Skeletal muscle cell (primary cell): ENCODE results near the gene MRRF.
"Not testable (repeated sequence)": the region's sequence is repeated elsewhere in the genome, so short reads cannot be mapped to it uniquely, and the experiment has no call there.

ENCODE experiments used
- DNase-seq: peaks from one replicate; pipeline ENCODE4 v3.0.0-alpha.2; 2010; ENCODE audit warnings: low read depth
- H3K4me3 ChIP-seq: 2 replicates; pipeline ENCODE4 v1.5.1; 2011; ENCODE audit warnings: low read depth, mild to moderate bottlenecking, control low read depth, low read length, moderate library complexity

MRRF gene

DNA sequence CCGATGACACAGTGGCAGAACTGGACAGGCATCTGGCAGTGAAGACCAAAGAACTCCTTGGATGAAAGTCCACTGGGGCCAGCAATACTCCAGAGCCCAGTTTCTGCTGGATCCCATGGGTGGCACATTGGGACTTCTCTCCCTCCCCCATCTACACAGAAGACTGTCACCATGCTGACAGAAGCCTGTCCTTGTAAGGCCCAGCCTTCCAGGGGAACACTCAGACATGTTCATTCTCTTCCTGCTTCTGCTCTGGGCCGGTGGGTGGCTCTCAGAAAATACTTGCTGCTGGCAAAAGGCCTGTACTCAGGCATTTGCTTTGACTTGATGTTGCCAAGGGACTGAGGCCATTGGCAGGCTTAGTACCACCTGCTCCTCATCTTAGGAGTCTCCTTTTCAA is 57.9 kb downstream of the MRRF start:
- no peak for DNase-seq
- no peak overlapping the region for H3K4me3 ChIP-seq

DNA sequence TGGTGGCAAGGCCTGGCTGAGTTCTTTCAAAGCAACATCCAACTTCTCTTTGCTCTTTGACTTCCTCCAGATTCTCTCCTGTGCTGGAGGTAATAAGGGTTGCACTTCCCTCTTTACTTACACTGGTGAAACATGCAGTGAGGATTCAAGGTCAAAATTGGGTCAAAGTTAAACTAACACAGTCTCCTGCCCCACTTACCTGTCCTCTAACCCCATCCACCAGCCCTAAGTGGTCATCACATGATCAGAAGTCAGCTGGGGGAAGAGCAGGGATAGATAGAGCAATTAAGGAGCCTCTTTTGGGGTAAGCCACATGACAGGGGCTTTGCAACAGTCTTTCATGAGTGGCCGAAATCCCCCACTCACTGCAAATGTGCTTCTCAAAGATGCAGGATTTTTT is 60.0 kb downstream of the MRRF start:
- DNase-seq, H3K4me3 ChIP-seq: not testable (repeated sequence)

DNA sequence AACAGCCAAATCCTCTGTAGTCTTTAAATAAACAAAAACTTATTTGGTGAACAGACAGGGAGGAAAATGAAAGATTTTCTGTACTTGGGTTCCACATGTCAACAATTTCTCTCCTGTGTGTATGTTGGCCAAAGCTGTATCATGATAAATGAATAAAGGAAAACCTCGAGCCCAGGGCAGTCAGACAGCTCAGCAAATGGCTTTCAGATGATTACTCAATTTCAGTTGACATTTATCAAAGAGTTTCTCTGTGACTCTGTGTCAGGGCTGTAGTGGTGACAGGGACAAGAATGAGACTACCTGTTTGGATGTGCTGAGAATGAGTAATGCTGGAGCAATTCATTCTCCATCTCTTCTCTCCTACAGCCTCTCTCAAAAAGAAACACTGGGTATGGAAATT is 60.4 kb downstream of the MRRF start:
- no peak for DNase-seq
- H3K4me3 ChIP-seq, result no peak overlapping the region

DNA sequence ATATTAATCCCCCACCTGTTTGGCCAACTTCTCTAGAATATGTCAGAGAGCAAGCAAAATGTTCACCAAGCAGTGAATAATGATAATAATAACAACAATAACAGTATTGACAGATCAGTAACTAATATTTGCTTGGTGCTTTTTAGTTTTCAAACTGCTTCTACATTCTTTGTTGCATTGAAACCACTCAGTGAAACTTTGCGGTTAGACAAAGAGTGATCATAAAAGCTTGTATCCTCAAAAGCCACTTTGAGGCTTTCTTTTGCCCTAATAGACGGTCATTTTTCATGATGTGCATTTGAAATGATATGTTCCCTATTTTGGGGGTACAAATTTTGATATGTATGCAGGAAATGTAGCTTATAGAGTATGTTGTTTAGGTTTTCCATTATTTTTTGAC is 62.5 kb downstream of the MRRF start:
- no peak for DNase-seq
- H3K4me3 ChIP-seq, result no peak overlapping the region

DNA sequence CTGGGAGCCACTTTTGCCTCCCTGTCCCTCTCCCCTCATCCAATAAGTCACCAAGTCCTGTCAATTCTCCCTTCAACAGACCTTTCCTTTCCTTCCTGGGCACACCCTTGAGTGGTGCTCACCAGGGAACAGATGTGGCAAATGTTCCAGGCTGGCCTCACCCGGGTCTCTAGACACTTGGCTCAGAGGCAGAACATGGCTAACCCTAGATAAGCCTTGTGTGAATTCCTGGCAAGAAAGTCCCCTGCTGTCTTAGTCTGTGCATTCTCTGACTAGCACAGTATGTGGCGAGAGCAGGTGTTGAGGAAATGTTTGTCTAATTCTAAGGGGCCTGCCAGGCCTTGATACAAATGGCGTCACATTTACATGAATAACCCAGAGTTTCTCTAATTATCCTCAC is 64.9 kb downstream of the MRRF start:
- no peak overlapping the region for H3K4me3 ChIP-seq
- DNase-seq, result no peak

DNA sequence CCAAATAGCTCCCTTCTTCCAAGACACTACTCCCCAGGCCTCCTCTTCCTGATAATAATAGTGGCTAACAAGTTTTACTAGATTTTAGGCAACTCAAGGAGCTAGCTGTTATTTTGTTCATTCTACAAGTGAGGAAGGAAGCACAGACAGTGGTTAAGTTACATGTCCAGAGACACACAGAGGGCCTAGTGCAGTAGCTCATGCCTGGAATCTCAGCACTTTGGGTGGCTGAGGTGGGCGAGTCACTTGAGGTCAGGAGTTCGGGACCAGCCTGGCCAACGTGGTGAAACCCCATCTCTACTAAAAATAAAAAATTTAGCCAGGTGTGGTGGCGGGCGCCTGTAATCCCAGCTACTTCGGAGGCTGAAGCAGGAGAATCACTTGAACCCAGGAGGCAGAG is 65.8 kb downstream of the MRRF start:
- H3K4me3 ChIP-seq, DNase-seq: not testable (repeated sequence)

DNA sequence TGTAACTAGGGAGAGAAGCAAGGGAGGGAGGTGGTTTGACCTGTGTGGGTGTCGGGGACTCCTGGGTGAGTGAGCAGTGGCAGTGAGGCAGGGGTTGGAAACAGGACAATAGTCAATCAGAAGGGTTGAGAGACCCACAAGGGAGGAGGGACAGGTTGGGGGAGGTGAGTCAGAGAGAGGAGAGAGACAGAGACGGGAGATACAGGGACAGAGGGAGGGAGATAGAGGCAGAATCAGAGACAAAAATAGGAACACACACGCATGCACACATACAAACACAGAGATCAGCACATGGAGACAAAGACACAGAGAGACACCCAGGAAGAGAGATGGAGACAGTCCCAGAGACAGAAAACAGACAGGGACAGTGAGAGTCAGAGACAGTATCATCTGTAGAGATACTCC is 66.8 kb downstream of the MRRF start:
- DNase-seq, result no peak

DNA sequence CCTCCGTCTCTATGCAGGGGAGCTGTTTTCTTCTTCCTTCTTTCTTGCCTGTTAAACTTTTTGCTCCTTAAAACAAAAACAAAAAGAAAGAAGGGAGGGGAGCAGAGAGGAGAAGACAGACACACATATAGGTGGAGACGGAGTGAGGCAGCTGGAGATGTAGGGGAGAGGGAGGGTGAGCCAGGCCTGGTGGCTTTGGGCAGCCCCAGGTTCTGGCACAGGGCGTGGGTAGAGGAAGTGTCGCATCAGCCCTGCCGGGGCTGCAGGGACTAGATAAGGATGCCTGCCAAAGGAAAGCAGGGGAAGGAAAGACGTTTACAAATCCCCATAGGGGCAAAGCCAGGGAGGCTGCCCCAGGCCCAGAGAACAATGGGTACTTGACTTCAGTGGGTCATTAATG is 67.4 kb downstream of the MRRF start:
- DNase-seq, result no peak
- no peak overlapping the region for H3K4me3 ChIP-seq

More for the DNA sequence above, 66.8 kb downstream of the MRRF start:
- no peak overlapping the region for H3K4me3 ChIP-seq

DNA sequence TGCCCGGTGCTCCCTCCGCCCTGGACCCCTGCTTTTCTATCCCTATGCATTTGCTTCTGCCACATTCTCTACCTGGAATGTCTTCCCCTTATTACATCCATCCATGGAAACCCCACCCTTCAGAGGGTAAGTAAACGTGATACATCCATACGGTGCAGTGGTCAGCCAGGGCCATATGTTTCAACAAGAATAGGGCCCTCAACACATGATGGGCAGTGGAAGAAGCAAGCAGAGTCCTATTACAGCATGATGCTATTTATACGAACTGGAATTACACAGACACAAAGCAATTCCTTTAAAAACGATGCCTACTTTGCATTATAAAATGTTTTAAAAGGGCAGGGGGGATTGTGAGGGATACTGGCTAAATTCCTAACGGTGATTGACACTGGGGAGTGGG is 68.0 kb downstream of the MRRF start:
- no peak for DNase-seq
- no peak overlapping the region for H3K4me3 ChIP-seq

DNA sequence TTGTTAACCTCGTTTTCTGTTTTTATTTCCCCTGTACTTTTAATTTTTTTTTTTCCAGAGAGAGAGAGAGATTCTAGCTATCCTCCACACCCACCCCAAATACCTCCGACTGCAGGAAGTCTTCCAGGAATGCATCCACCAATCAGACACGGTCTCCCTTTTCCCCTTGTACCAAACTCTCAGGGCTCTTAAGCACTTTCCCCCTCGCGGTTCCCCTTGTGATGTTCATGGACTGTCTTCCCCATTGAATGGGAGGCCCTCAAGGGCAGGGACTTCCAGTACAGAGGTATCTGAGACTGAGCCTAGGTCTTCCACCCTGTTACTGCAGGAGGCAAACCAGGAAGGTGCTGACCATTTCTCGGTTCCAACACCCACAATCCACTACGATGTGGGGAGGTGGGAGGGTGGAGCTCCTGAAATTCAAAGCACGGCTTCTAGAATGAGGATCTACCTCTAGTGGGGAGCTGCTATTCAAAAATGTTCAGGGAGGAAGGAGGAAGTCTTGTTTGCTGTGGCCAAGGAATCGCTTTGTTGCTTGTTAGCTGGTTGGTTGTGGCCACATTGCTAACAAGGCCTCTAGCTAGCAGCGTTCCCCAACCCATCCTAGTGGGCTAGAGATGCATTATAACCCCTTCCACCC is 68.6 kb downstream of the MRRF start:
- no peak for DNase-seq
- H3K4me3 ChIP-seq, result no peak overlapping the region

DNA sequence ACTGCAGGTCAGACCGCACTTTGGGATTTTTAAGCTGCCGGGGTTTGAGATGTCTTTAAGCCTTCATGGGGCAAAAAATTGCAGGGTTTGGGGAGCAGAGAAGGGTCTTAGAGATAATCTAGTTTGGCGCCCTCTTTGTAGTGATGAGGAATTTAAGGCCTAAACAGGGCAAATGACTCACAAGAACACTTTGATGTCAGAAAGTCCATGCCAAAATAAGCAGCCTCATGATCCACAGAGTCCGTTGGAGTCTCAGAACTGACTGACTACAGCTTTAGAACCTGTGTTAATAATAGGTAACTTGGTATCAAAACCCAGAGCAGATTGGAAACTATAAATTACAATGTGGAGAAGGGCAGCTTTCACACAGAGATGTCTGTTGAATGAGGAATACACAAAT is 70.2 kb downstream of the MRRF start:
- no peak for DNase-seq
- no peak overlapping the region for H3K4me3 ChIP-seq

DNA sequence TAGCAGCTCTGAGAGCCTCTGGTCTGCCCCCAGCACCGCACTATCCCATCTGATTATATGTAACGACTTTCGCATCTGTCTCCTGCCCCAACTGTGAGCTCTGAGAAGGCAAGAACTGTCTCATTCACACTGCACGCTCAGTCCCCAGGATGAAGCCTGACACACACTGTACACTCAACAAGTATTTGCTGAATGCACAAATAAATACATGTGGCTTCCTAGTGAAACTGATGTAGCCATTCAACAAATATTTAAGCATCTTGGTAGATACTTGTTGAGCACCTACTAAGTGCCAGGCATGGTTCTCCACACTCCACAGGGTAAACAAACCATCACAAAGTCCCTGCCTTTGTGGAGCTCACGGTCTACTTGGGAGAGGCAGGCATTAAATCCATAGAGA is 71.5 kb downstream of the MRRF start:
- DNase-seq, result no peak
- no peak overlapping the region for H3K4me3 ChIP-seq

DNA sequence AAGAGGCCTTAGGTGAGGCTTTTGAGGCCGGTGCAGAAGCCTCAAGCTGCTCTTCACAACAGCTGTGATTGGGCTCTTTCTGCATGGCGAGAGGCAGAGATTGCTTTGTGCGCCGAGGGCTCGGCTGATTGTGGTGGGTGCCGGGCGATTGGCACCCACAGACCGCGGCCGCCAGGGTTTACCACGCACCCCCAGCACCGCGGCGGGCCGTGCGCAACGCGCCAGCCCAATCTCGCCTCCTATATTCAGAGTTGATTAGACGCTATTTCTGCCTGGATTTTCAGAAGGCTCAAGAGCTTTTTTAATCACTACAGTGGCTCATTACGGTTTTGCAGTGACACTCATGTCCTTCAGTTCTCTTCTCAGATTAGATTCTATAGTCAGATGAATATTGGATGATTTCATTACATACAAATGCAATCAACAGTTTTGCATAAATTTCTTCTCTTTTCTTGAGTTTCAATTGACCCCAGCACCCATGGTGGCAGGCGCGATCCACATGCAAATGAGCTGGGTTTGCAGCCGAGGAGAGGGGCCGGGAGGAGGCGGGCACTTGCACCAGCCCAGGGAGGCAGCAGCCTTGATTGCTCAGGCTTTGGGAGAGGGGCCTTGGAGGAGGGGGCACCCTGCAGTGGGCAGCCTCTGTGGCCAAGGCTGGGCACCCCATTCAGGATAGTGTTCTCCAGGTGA is 72.3 kb downstream of the MRRF start:
- H3K4me3 ChIP-seq, result no peak overlapping the region
- DNase-seq, result no peak

DNA sequence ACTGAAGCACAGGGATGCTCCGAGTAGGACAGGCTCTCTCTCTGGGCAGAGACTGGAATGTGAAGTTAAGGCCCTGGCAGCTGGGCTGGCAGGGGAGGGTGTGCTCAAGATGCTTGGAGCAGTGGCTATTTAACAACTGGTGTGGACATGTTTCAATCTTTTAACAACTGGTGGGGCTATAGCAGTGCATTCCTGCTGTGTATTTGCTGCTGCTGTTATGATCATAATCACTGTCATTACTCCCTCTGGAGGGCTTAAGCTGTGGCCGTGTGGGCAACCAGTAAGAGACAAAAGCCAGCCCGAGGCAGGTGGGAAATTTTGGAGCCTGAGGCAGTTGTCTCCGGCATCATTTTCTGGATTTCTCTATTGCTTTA is 72.9 kb downstream of the MRRF start:
- no peak overlapping the region for H3K4me3 ChIP-seq
- DNase-seq, result no peak

DNA sequence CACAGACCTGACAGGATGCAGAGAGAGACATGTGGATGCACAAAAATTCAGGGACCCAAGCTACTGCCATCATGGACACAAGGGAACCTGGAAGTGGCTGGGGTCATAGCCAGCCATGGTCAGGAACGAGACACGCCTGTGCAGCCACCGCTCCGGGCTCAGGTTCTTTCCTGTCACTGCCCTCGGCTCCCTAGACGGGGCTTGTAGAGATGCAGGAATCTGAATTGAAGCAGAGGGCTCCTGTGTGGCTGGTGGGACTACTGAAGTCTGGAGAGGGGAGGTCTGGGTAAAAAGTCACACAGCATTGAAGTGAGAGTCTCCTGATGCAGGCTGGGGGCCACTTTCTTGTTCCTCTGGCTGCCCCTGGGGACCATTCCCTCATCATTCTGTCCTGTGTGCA is 73.9 kb downstream of the MRRF start:
- no peak overlapping the region for H3K4me3 ChIP-seq
- no peak for DNase-seq

DNA sequence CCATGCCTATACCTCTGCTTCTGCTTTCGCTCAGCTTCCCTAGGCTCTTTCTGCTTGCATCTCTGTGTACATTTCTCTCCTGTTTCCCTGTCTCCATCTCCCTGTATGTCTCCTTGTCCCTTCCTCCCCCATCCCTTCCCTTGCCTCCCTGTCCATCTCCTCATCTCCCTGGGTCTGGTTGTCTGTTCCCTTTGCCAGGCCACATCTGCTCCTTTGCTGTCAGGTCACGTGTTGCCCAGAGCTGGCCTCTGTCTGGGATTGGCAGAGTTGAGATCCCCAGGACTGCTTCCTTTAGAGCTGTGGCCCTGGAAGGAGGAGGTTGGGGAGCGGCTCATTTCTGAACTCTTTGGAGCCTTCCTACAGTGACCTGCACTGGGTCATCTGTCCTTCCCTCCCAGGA is 74.3 kb downstream of the MRRF start:
- no peak for DNase-seq

DNA sequence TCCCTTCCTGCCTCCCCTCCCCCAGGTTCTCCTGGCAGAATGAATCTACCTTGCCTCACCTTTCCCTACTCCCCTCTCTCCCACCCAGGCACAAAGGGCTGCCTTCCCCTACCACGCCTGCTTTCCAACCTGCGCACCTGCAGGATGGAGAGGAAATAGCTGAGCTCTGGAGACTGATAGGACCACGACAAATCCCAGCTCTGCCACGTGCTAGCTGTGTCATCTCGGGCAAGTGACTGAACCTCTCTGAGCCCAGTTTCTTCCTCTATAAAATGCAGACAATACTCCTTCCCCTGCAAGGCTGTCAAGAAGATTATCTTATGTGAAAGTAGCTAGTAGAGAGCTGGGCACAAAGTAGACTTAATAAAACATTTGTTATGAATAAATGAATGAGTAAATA is 74.9 kb downstream of the MRRF start:
- no peak overlapping the region for H3K4me3 ChIP-seq
- no peak for DNase-seq

More for the DNA sequence above, 74.3 kb downstream of the MRRF start:
- H3K4me3 ChIP-seq, result no peak overlapping the region

DNA sequence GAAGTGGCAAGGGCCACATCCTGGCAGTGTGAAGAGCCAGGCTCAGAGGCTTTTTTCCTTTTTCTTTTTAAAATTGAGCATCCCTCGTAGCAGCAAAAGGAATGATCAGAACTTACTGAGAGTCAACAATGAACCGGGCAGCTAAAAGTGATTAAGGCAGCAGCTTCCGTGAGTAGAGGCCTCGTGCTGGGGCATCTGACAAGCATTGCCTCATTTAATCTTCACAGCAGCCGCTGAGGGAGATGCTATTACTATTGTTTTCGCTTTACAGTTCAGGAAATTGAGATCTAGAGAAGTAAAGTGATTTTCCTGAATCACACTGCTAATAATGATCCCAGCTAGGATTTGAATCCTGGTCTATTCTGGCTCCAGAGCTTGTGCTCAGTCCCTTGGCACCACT is 75.5 kb downstream of the MRRF start:
- H3K4me3 ChIP-seq, result no peak overlapping the region
- DNase-seq, result no peak

DNA sequence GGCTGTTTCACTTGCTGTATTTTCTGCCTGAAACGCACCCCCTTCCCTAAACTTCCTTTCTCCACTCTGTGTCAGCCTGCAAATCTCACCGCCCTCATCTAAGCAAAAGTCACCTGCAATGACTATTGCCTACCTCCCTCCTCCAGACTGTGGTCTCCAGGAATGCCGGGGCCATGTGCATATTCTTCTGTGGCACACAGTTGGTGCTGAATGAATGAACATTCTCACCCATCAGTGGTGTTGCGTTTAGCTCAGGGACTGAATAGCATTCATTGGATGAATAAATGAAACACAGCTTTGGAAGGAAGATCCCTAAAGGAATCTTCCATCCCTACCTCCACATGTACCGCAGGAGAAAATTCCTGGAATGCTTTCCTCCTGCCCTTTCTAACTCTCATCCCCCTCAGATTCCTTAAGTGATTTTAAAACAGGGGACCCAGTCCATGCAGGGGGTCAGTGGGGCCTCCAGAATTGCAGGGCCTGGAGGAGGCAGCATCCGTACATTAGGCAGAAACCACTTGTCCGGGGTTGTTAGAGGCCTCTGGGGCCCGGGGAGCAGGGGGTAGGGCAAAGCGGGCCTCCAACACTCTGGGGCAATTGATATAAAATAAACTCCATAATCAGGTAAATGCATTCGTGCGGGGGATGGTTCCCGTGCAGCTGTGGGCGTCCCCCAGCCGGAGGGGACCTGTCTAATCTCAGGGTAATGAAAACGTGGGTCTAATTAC is 77.8 kb downstream of the MRRF start:
- DNase-seq, result no peak
- H3K4me3 ChIP-seq, result no peak overlapping the region

DNA sequence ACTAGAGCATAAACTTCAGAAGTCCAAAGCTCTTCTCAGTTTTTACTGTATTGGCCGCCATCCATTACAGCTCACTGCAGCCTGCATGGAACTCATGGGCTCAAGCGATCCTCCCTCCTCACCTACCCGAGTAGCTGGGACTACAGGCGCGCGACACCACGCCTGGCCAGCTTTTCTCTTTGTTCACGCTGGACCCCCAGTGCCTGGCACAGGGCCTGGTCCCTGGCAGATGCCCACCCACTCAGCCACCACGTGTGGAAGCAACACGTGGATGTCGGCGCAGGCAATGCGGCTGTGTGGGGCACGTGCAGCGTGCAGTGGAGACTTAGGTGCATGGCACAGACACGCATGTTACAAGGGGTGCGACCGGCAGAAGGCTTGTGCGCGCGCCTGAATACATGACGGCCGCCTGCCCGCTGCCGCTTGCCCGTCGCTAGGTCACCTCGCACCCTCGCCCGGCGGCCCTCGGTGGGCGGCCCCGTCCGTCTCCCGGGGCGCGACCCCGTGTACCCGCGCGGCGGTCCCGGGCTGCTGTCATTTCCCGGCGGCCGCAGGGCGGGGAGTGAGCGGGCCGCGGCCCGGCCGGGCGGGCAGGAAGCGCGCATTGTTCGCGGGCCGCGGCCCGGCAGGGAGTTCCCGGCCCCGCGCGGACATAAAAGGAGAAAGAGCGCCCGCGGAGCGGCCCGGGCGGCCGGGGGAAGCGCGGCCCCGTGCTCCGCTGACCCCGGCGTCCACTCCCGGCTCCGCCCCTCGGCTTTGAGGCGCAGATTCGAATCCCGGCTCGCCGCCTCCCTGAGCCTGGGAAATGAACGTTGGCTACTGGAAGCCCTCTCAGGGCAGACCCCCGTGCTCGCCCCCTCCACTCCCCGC is 82.0 kb downstream of the MRRF start:
- H3K4me3 ChIP-seq, result peak overlapping the region; percentile 51

More for the DNA sequence above, 82.0 kb downstream of the MRRF start:
- no peak for DNase-seq
